HCT116 (cell line): ENCODE results near the gene ITPR1. TPM values are rescaled to one million over a fixed set of nuclear protein-coding genes. Genes with fewer than 3 reads are reported as not detected.

ENCODE experiments used
- ATAC-seq: fragments of 200-7000 bp; cut with Tn5 transposase; 2 replicates; pipeline ENCODE4 v1.9.1; 2020; ENCODE audit warnings: mild to moderate bottlenecking, moderate library complexity
- BruUV-seq: library from RNA; stranded (reverse); fragments of 400-500 nt; replicated peaks from 2 replicates; lab custom pipeline; 2021; lab: Mats Ljungman, UMichigan
- CTCF ChIA-PET: fragments of 300-600 bp; sonication (Branson Sonifier 250); formaldehyde crosslinking; loops from one replicate; lab custom pipeline; 2021; ENCODE audit warnings: antibody characterized with exemption; lab: Charles Lee
- POLR2A ChIA-PET: fragments of 300-600, 350-600 bp; sonication (Branson Sonifier 250); formaldehyde crosslinking; loops from one replicate; lab custom pipeline; 2021; ENCODE audit warnings: antibody characterized with exemption; lab: Charles Lee
- RAD21 ChIA-PET, 2 experiments: fragments of 300-600 bp; sonication (Branson Sonifier 250); formaldehyde crosslinking; loops; one replicate each; lab custom pipeline; 2023; ENCODE audit warnings: low total read pairs in 2 of 2; ENCODE audit not compliant: uncharacterized antibody in 2 of 2, unreplicated experiment in 2 of 2, low non-redundant PET in 1 of 2; lab: Charles Lee
- DNase-seq: peaks from one replicate; pipeline ENCODE4 v3.0.0-alpha.2; 2010; ENCODE audit warnings: low read depth, low spot score
- H2AFZ ChIP-seq: fragments of 200-600 bp; shearing (Covaris generic), sonication (generic); 2 replicates; pipeline ENCODE4 v1.6.1; 2017; ENCODE audit warnings: low read depth, mixed run types, mixed read lengths, antibody characterized with exemption, low read length; ENCODE audit not compliant: poor library complexity, severe bottlenecking
- H3K27ac ChIP-seq: 2 replicates; pipeline ENCODE4 v1.5.1; 2012; ENCODE audit warnings: low read depth, low read length
- H3K27me3 ChIP-seq: fragments of 200-600 bp; sonication (generic); 2 replicates; pipeline ENCODE4 v1.6.1; 2016; ENCODE audit warnings: mixed run types, low read length, mixed read lengths; ENCODE audit not compliant: insufficient read depth
- H3K36me3 ChIP-seq, 2 experiments: fragments of 200-500 bp in 1 of 2; fragments of 200-600 bp in 1 of 2; sonication (Bioruptor generic) in 1 of 2; sonication (generic) in 1 of 2; 2 replicates each; pipeline versions ENCODE4 v1.5.1 to v1.6.1; 2014 to 2016; ENCODE audit warnings: low read length in 2 of 2, inconsistent platforms in 1 of 2, mixed read lengths in 1 of 2, mixed run types in 1 of 2; ENCODE audit not compliant: insufficient read depth in 2 of 2, control insufficient read depth in 1 of 2
- H3K4me1 ChIP-seq, 2 experiments: fragments of 200-600 bp in 1 of 2; sonication (generic) in 1 of 2; 2 replicates each; pipeline versions ENCODE4 v1.5.1 to v1.6.1; 2012 to 2017; ENCODE audit warnings: low read length in 2 of 2, inconsistent platforms in 1 of 2, mild to moderate bottlenecking in 1 of 2, mixed read lengths in 1 of 2, mixed run types in 1 of 2, moderate library complexity in 1 of 2; ENCODE audit not compliant: insufficient read depth in 2 of 2, control insufficient read depth in 1 of 2
- H3K4me2 ChIP-seq: fragments of 200-600 bp; sonication (generic); 2 replicates; pipeline ENCODE4 v1.6.1; 2017; ENCODE audit warnings: mixed run types, low read length, mixed read lengths
- H3K4me3 ChIP-seq, 2 experiments: fragments of 200-600 bp in 1 of 2; sonication (generic) in 1 of 2; replicated peaks in 1 of 2; 2 replicates each; pipeline ENCODE4 v1.5.1; 2011 to 2016; ENCODE audit warnings: low read length in 2 of 2, control low read depth in 1 of 2, low read depth in 1 of 2, mild to moderate bottlenecking in 1 of 2, mixed read lengths in 1 of 2, mixed run types in 1 of 2
- H3K79me2 ChIP-seq: fragments of 200-600 bp; sonication (generic); 2 replicates; pipeline ENCODE4 v1.6.1; 2017; ENCODE audit warnings: mild to moderate bottlenecking, mixed run types, low read length, moderate library complexity, mixed read lengths; ENCODE audit not compliant: insufficient read depth
- H3K9ac ChIP-seq: fragments of 200-600 bp; sonication (generic); 2 replicates; pipeline ENCODE4 v1.6.1; 2016; ENCODE audit warnings: low read length, mixed read lengths
- H3K9me2 ChIP-seq: fragments of 200-600 bp; sonication (generic), shearing (Covaris generic); 2 replicates; pipeline ENCODE4 v1.6.1; 2017; ENCODE audit warnings: mixed run types, mild to moderate bottlenecking, moderate library complexity; ENCODE audit not compliant: insufficient read depth
- H3K9me3 ChIP-seq, 2 experiments: fragments of 200-500 bp in 1 of 2; fragments of 200-600 bp in 1 of 2; sonication (Bioruptor generic) in 1 of 2; sonication (generic) in 1 of 2; 2 replicates each; pipeline ENCODE4 v1.6.1; 2014 to 2017; ENCODE audit warnings: low read length in 2 of 2, mixed read lengths in 2 of 2, inconsistent platforms in 1 of 2, low read depth in 1 of 2, mild to moderate bottlenecking in 1 of 2, mixed run types in 1 of 2, moderate library complexity in 1 of 2; ENCODE audit not compliant: control insufficient read depth in 1 of 2, insufficient read depth in 1 of 2
- H4K20me1 ChIP-seq: fragments of 200-600 bp; sonication (generic), shearing (Covaris generic); 2 replicates; pipeline ENCODE4 v1.6.1; 2017; ENCODE audit warnings: mixed run types, mild to moderate bottlenecking, moderate library complexity; ENCODE audit not compliant: insufficient read depth
- CEBPB ChIP-seq: IDR thresholded peaks from 2 replicates; pipeline ENCODE4 v1.6.1; 2012; ENCODE audit warnings: low read depth
- EZH2 ChIP-seq: fragments of 200-600 bp; sonication (generic); IDR thresholded peaks from 2 replicates; pipeline ENCODE4 v1.6.1; 2017; ENCODE audit warnings: antibody characterized with exemption, mixed run types
- FOSL1 ChIP-seq: IDR thresholded peaks from 2 replicates; pipeline ENCODE4 v1.6.1; 2012; ENCODE audit warnings: low read depth
- JUND ChIP-seq: IDR thresholded peaks from 2 replicates; pipeline ENCODE4 v1.6.1; 2012
- POLR2A ChIP-seq: IDR thresholded peaks from 2 replicates; pipeline ENCODE4 v1.7.0; 2011; ENCODE audit warnings: borderline replicate concordance; ENCODE audit not compliant: insufficient read depth, insufficient read length; ENCODE audit errors: extremely low read depth
- POLR2AphosphoS5 ChIP-seq: IDR thresholded peaks from 2 replicates; pipeline ENCODE4 v1.6.1; 2011; ENCODE audit warnings: mild to moderate bottlenecking, low read depth, low read length, moderate library complexity
- SIN3A ChIP-seq: IDR thresholded peaks from 2 replicates; pipeline ENCODE4 v1.6.1; 2012; ENCODE audit warnings: low read depth
- SP1 ChIP-seq: IDR thresholded peaks from 2 replicates; pipeline ENCODE4 v1.6.1; 2012; ENCODE audit warnings: low read depth
- SRF ChIP-seq: IDR thresholded peaks from 2 replicates; pipeline ENCODE4 v1.6.1; 2012; ENCODE audit warnings: low read depth
- TCF7L2 ChIP-seq: IDR thresholded peaks from 2 replicates; pipeline ENCODE4 v1.7.0; 2011; ENCODE audit warnings: borderline replicate concordance, inconsistent platforms; ENCODE audit not compliant: insufficient read depth, insufficient read length; ENCODE audit errors: extremely low read depth
- YY1 ChIP-seq: IDR thresholded peaks from 2 replicates; pipeline ENCODE4 v1.6.1; 2011; ENCODE audit warnings: low read length, low read depth, moderate library complexity, mild to moderate bottlenecking; ENCODE audit not compliant: insufficient replicate concordance; ENCODE audit errors: extremely low read depth
- ZFX ChIP-seq: fragments of 450-650 bp; IDR thresholded peaks from 2 replicates; pipeline ENCODE4 v1.6.1; 2017
- ZNF274 ChIP-seq: fragments of 200-500 bp; sonication (Bioruptor generic); IDR thresholded peaks from 2 replicates; pipeline ENCODE4 v1.6.1; 2014; ENCODE audit warnings: mild to moderate bottlenecking, low read depth, low read length, inconsistent platforms
- intact Hi-C: fragments of 100-400 bp; cut with micrococcal nuclease; formaldehyde crosslinking; loops from 2 replicates; pipeline ENCODE4 v1.10.0; 2022
- total RNA-seq: library from RNA; stranded (reverse); gene quantifications from one replicate; pipeline ENCODE4 v1.2.1, GENCODE V29; 2021; ENCODE audit not compliant: unreplicated experiment
- TF ChIP-seq, protein P1 (sequence below): IDR thresholded peaks from 2 replicates; pipeline ENCODE4 v1.6.1; 2011; ENCODE audit warnings: mild to moderate bottlenecking, low read length, moderate library complexity; ENCODE audit not compliant: insufficient replicate concordance; ENCODE audit errors: extremely low read depth
- TF ChIP-seq, protein P2 (sequence below): IDR thresholded peaks from 2 replicates; pipeline ENCODE4 v1.6.1; 2012; ENCODE audit warnings: low read depth
- TF ChIP-seq, protein P3 (sequence below): IDR thresholded peaks from 2 replicates; pipeline ENCODE4 v1.6.1; 2012
- TF ChIP-seq, protein P4 (sequence below): IDR thresholded peaks from 2 replicates; pipeline ENCODE4 v1.6.1; 2012
- TF ChIP-seq, protein P5 (sequence below), 3 experiments: fragments of 200-600 bp in 1 of 3; sonication (generic) in 1 of 3; IDR thresholded peaks in 2 of 3; conservative IDR thresholded peaks in 1 of 3; 2 replicates each; pipeline ENCODE4 v1.5.1; 2012 to 2017; ENCODE audit warnings: low read depth in 2 of 3, low read length in 2 of 3, antibody characterized with exemption in 1 of 3, borderline replicate concordance in 1 of 3, control low read depth in 1 of 3, mild to moderate bottlenecking in 1 of 3, mixed read lengths in 1 of 3, mixed run types in 1 of 3, moderate library complexity in 1 of 3; ENCODE audit not compliant: insufficient read depth in 1 of 3

The ITPR1 gene
- total RNA-seq, 1 experiment from 2014 or later: 9.2 TPM

DNA sequence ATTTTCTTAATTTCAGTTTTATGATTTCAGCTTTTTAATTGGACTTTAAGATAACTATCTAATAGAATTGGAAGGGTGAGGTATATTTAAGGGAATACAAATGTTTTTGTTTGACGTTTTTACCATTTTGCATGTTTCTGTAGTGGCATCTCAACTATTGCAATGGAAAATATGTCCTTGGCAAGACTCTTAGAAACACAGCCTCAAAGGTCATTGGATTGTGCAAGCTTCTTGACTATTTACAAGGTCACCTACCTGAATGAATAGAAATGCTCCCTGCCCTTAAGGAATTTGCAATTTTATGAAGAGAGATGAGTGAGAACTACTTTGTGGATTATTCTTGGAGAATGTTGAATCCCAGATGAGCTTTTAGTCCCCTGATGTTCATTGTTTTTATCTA, 43.1 kb downstream of the ITPR1 start:
- ChIA-PET POLR2A (no interaction called here), CTCF (no interaction called here), RAD21 (no interaction called here)
- Histone ChIP-seq H2AFZ (no peak overlapping the region), H3K9ac (no peak overlapping the region), H3K9me3 (no peaks in the 10 kb centered on the region), H3K4me1 (no peaks in the 10 kb centered on the region), H3K27me3 (peaks cover 7% of the 10 kb centered on the region; the same call in 1 of the 2 replicates), H3K4me3 (no peak overlapping the region), H4K20me1 (no peaks in the 10 kb centered on the region), H3K4me2 (no peak overlapping the region), H3K79me2 (no peaks in the 10 kb centered on the region), H3K9me2 (no peaks in the 10 kb centered on the region), H3K36me3 (no peaks in the 10 kb centered on the region), H3K27ac (no peak overlapping the region)
- no TSS peak for BruUV-seq
- no peak for ATAC-seq
- intact Hi-C loops: no loop called here
- DNase-seq: no peak
- TF ChIP-seq ZNF274: no peak
- no peak for TF ChIP-seq YY1
- TF ChIP-seq EZH2: no peak
- TF ChIP-seq, protein P1, sequence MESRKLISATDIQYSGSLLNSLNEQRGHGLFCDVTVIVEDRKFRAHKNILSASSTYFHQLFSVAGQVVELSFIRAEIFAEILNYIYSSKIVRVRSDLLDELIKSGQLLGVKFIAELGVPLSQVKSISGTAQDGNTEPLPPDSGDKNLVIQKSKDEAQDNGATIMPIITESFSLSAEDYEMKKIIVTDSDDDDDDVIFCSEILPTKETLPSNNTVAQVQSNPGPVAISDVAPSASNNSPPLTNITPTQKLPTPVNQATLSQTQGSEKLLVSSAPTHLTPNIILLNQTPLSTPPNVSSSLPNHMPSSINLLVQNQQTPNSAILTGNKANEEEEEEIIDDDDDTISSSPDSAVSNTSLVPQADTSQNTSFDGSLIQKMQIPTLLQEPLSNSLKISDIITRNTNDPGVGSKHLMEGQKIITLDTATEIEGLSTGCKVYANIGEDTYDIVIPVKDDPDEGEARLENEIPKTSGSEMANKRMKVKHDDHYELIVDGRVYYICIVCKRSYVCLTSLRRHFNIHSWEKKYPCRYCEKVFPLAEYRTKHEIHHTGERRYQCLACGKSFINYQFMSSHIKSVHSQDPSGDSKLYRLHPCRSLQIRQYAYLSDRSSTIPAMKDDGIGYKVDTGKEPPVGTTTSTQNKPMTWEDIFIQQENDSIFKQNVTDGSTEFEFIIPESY: no peak
- no peak for TF ChIP-seq CEBPB
- TF ChIP-seq, protein P2, sequence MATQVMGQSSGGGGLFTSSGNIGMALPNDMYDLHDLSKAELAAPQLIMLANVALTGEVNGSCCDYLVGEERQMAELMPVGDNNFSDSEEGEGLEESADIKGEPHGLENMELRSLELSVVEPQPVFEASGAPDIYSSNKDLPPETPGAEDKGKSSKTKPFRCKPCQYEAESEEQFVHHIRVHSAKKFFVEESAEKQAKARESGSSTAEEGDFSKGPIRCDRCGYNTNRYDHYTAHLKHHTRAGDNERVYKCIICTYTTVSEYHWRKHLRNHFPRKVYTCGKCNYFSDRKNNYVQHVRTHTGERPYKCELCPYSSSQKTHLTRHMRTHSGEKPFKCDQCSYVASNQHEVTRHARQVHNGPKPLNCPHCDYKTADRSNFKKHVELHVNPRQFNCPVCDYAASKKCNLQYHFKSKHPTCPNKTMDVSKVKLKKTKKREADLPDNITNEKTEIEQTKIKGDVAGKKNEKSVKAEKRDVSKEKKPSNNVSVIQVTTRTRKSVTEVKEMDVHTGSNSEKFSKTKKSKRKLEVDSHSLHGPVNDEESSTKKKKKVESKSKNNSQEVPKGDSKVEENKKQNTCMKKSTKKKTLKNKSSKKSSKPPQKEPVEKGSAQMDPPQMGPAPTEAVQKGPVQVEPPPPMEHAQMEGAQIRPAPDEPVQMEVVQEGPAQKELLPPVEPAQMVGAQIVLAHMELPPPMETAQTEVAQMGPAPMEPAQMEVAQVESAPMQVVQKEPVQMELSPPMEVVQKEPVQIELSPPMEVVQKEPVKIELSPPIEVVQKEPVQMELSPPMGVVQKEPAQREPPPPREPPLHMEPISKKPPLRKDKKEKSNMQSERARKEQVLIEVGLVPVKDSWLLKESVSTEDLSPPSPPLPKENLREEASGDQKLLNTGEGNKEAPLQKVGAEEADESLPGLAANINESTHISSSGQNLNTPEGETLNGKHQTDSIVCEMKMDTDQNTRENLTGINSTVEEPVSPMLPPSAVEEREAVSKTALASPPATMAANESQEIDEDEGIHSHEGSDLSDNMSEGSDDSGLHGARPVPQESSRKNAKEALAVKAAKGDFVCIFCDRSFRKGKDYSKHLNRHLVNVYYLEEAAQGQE: no peak
- TF ChIP-seq, protein P3, sequence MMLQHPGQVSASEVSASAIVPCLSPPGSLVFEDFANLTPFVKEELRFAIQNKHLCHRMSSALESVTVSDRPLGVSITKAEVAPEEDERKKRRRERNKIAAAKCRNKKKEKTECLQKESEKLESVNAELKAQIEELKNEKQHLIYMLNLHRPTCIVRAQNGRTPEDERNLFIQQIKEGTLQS: no peak
- TF ChIP-seq POLR2AphosphoS5: no peak
- no peak for TF ChIP-seq SP1
- TF ChIP-seq, protein P4, sequence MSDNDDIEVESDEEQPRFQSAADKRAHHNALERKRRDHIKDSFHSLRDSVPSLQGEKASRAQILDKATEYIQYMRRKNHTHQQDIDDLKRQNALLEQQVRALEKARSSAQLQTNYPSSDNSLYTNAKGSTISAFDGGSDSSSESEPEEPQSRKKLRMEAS: no peak
- no peak for TF ChIP-seq SRF
- TF ChIP-seq, protein P5, sequence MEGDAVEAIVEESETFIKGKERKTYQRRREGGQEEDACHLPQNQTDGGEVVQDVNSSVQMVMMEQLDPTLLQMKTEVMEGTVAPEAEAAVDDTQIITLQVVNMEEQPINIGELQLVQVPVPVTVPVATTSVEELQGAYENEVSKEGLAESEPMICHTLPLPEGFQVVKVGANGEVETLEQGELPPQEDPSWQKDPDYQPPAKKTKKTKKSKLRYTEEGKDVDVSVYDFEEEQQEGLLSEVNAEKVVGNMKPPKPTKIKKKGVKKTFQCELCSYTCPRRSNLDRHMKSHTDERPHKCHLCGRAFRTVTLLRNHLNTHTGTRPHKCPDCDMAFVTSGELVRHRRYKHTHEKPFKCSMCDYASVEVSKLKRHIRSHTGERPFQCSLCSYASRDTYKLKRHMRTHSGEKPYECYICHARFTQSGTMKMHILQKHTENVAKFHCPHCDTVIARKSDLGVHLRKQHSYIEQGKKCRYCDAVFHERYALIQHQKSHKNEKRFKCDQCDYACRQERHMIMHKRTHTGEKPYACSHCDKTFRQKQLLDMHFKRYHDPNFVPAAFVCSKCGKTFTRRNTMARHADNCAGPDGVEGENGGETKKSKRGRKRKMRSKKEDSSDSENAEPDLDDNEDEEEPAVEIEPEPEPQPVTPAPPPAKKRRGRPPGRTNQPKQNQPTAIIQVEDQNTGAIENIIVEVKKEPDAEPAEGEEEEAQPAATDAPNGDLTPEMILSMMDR (IDR thresholded peaks at IDR 0.05 in 2 of 3, conservative IDR thresholded peaks at IDR 0.05 in 1 of 3; ENCODE audit: borderline replicate concordance in 1 of 3, insufficient read depth in 1 of 3, low read depth in 2 of 3, low read length in 2 of 3): no peak
- no peak for TF ChIP-seq FOSL1
- TF ChIP-seq TCF7L2: no peak
- TF ChIP-seq ZFX: no peak
- no peak for TF ChIP-seq JUND
- TF ChIP-seq POLR2A: no peak
- no peak for TF ChIP-seq SIN3A
